GM19468 (cell line): Measurements from ENCODE around the gene BRME1.
"Not testable (repeated sequence)": the region's sequence is repeated elsewhere in the genome, so short reads cannot be mapped to it uniquely, and the experiment has no call there.

Experiments
- ATAC-seq: cut with Tn5 transposase; IDR thresholded peaks from one replicate; pipeline ENCODE4 v1.9.1; 2021; ENCODE audit warnings: mild to moderate bottlenecking, moderate library complexity, moderate number of reproducible peaks; ENCODE audit not compliant: unreplicated experiment; ENCODE audit errors: extremely low read depth

BRME1 gene

GRCh38 chr19:13929340-13929739, 23.4 kb upstream of the BRME1 start:
- ATAC-seq = no peak

GRCh38 chr19:13926715-13927114, 20.8 kb upstream of the BRME1 start:
- no peak for ATAC-seq

GRCh38 chr19:13926010-13926409, 20.1 kb upstream of the BRME1 start:
- no peak for ATAC-seq

- no peak for ATAC-seq
These were observed 17.5 kb upstream of the BRME1 start for GRCh38 chr19:13923194-13923987.

- ATAC-seq = not testable (repeated sequence)
These were observed 16.2 kb upstream of the BRME1 start for GRCh38 chr19:13922118-13922517.

GRCh38 chr19:13920940-13921747, 15.2 kb upstream of the BRME1 start:
- no peak for ATAC-seq

- ATAC-seq = no peak
These were observed 14.6 kb upstream of the BRME1 start for GRCh38 chr19:13920524-13920923.

- no peak for ATAC-seq
These were observed 13.0 kb upstream of the BRME1 start for GRCh38 chr19:13918726-13919411.

GRCh38 chr19:13917888-13918406, 12.0 kb upstream of the BRME1 start:
- ATAC-seq = no peak

GRCh38 chr19:13914777-13915176, 8.9 kb upstream of the BRME1 start:
- no peak for ATAC-seq

GRCh38 chr19:13913352-13913751, 7.4 kb upstream of the BRME1 start:
- no peak for ATAC-seq

GRCh38 chr19:13909430-13909829, 3.5 kb upstream of the BRME1 start:
- ATAC-seq = no peak

- ATAC-seq = no peak
These were observed 2.8 kb upstream of the BRME1 start for GRCh38 chr19:13908674-13909073.

GRCh38 chr19:13906910-13907309, 993 bp upstream of the BRME1 start:
- ATAC-seq = no peak

- ATAC-seq = no peak
These were observed 596 bp upstream of the BRME1 start for GRCh38 chr19:13906521-13906904.

GRCh38 chr19:13902993-13903555, 2.8 kb downstream of the BRME1 start:
- no peak for ATAC-seq

GRCh38 chr19:13899912-13900584, 5.9 kb downstream of the BRME1 start:
- ATAC-seq = no peak

GRCh38 chr19:13899393-13899792, 6.5 kb downstream of the BRME1 start:
- no peak for ATAC-seq

- ATAC-seq = no peak
These were observed 9.7 kb downstream of the BRME1 start for GRCh38 chr19:13896227-13896626.

GRCh38 chr19:13894552-13894951, 11.4 kb downstream of the BRME1 start:
- ATAC-seq = no peak
